Nephron (organoid): Measurements from ENCODE around the gene THBS3.
A peak's percentile ranks its signal among the peaks of the same experiment; 100 is the strongest.
"Not testable (repeated sequence)": the region's sequence is repeated elsewhere in the genome, so short reads cannot be mapped to it uniquely, and the experiment has no call there.

Experiments
- H3K27ac Mint-ChIP-seq, 3 experiments: 2 replicates each; pipeline ENCODE4 v1.8.0; 2020; ENCODE audit warnings: mixed read lengths in 3 of 3, mild to moderate bottlenecking in 2 of 3, moderate library complexity in 1 of 3
- H3K27me3 Mint-ChIP-seq: 2 replicates; pipeline ENCODE4 v1.8.0; 2021; ENCODE audit warnings: low read depth, mild to moderate bottlenecking, moderate library complexity, mixed read lengths
- H3K36me3 Mint-ChIP-seq: 2 replicates; pipeline ENCODE4 v1.8.0; 2020; ENCODE audit warnings: low read depth, mixed read lengths
- H3K4me1 Mint-ChIP-seq: 2 replicates; pipeline ENCODE4 v1.8.0; 2020; ENCODE audit warnings: mixed read lengths
- H3K4me3 Mint-ChIP-seq, 3 experiments: 2 replicates each; pipeline ENCODE4 v1.8.0; 2020; ENCODE audit warnings: mild to moderate bottlenecking in 3 of 3, mixed read lengths in 3 of 3, moderate library complexity in 2 of 3
- H3K9me3 Mint-ChIP-seq: 2 replicates; pipeline ENCODE4 v1.8.0; 2020; ENCODE audit warnings: mixed read lengths
- TF ChIP-seq, protein P1 (sequence below), 3 experiments: fragments of 200-600 bp; sonication (generic); IDR thresholded peaks; one replicate each; pipeline ENCODE4 v1.5.0; 2021; ENCODE audit warnings: antibody characterized with exemption in 3 of 3; ENCODE audit not compliant: unreplicated experiment in 3 of 3

Gene THBS3

DNA sequence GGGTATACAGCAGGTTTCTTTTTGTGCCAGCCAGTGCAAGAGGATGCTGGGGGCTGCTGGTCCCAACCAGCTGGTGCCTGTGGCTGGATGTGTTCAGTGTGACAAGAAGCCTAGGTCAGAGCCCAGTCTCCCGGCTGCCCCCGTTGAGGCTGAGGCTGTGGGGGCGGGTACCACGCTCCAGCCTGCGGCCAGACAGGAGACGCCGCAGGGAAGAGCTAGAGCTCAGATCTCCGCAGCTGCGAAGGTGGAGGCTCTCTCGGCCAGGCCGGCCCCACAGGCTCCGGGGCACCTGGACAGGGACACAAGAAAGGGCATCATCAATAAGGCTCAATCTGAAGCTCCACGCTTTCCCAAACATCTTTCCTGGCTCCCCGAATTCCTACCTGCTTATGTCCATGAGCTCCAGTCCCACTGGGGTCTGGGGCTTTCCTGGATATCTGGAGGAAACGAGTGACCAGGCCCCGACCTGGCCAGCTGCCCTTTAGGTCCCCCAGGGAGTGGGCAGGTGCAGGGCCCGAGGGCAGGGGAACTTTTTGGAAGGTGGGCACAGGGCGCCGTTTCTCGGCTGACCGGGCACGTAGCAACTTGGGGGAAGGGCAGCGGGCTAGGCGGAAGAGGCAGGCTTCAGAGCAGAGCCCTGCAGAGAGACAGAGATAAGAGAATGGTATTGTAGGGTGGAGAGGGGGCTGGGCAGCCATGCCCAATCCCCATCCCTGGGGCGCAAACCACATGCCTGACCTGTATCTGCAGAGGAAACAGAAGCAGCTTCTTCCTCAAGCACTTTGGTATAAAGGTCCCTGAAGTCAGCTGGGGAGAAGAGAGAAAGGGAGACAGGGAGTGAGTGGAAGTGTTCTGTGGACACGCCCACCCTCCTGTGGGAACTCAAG, 40.2 kb upstream of the THBS3 start:
- no peaks in the 10 kb centered on the region for H3K9me3 Mint-ChIP-seq
- peaks cover 16% of the 10 kb centered on the region for H3K36me3 Mint-ChIP-seq
- H3K4me1 Mint-ChIP-seq: peaks cover 16% of the 10 kb centered on the region
- TF ChIP-seq, protein P1, sequence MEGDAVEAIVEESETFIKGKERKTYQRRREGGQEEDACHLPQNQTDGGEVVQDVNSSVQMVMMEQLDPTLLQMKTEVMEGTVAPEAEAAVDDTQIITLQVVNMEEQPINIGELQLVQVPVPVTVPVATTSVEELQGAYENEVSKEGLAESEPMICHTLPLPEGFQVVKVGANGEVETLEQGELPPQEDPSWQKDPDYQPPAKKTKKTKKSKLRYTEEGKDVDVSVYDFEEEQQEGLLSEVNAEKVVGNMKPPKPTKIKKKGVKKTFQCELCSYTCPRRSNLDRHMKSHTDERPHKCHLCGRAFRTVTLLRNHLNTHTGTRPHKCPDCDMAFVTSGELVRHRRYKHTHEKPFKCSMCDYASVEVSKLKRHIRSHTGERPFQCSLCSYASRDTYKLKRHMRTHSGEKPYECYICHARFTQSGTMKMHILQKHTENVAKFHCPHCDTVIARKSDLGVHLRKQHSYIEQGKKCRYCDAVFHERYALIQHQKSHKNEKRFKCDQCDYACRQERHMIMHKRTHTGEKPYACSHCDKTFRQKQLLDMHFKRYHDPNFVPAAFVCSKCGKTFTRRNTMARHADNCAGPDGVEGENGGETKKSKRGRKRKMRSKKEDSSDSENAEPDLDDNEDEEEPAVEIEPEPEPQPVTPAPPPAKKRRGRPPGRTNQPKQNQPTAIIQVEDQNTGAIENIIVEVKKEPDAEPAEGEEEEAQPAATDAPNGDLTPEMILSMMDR (IDR thresholded peaks at IDR 0.05; ENCODE audit: unreplicated experiment in 3 of 3): no peak
- no peak overlapping the region for H3K4me3 Mint-ChIP-seq
- peaks cover 4% of the 10 kb centered on the region for H3K27me3 Mint-ChIP-seq
- H3K27ac Mint-ChIP-seq: no peak overlapping the region

DNA sequence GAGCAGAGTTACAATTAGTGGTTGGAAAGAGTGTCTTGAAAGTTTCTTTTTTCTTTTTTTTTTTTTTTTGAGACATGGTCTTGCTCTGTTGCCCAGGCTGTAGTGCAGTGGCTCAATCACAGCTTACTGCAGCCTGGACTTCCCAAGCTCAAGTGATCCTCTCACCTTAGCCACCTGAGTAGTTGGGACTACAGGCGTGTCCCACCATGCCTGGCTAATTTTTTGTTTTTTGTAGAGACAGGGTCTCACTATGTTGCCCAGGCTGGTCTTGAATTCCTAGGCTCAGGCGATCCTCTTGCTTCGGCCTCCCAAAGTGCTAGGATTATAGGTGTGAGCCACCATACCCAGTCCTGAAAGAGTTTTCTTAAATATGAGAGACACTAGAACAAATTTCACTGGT, 39.1 kb upstream of the THBS3 start:
- H3K36me3 Mint-ChIP-seq: peaks cover 16% of the 10 kb centered on the region
- not testable (repeated sequence) for H3K9me3 Mint-ChIP-seq, H3K27ac Mint-ChIP-seq, H3K27me3 Mint-ChIP-seq, H3K4me3 Mint-ChIP-seq
- H3K4me1 Mint-ChIP-seq: peaks cover 12% of the 10 kb centered on the region

DNA sequence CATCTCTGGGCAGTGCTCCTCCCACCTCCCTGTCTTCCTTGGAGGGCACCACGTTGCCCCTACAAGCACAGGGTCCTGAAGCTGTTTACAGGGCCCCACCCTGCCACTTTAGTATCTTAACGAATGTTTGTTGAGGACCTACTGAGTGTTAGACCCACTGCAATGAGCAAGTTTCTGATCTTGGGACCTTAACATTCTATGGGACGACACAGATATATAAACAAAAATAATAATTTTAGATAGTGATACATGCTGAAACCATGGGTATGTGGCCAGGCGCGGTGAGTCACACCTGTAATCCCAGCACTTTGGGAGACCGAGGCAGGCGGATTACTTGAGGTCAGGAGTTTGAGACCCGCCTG, 37.4 kb upstream of the THBS3 start:
- Mint-ChIP-seq H3K4me3 (peak overlapping the region; percentile 75 to 80 (median 79)), H3K27ac (peak overlapping the region; percentile 53 to 86 (median 81)), H3K4me1 (peaks cover 19% of the 10 kb centered on the region), H3K9me3 (no peaks in the 10 kb centered on the region), H3K27me3 (peaks cover 7% of the 10 kb centered on the region), H3K36me3 (peaks cover 16% of the 10 kb centered on the region)
- TF ChIP-seq, protein P1 (IDR thresholded peaks at IDR 0.05; ENCODE audit: unreplicated experiment in 3 of 3): no peak

DNA sequence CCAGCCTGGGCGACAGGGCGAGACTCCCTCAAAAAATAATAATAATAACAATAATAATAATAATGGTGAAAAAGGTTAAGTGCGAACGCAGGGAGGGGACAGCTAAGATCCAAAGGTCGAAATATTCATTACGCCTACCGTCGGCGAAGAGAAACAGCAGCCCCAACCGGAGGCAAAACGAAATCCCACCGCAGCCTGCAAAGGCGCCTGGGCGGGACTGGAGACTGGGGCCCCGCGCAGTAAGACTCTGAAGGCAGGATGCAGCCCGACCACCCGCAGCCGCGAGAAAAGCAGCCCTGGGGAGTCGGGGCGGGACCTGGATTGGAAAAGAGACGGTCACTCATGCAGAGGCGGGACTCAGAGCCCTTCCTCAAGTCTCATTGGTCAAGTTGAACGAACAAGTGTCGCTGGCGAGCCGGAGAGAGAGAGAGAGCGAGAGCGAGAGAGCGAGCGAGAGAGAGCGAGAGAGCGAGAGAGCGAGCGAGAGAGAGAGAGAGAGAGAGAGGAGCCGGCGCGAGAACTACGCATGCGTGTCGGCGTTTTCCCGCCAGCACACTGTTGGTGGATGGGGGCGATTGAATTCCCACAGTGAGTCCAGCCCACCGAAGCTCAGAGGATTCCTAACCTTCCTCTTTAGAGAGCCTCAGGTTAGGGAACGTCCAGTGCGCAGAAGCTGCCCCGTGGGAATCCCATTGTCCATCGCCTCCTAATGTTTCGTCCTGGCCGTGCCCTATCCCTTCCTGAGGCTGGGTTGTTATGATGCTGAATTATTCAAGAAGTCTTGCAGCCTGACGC, 36.9 kb upstream of the THBS3 start:
- H3K4me3 Mint-ChIP-seq: peak overlapping the region; percentile 75 to 80 (median 79)
- peaks cover 7% of the 10 kb centered on the region for H3K27me3 Mint-ChIP-seq
- peak overlapping the region; percentile 53 to 86 (median 81) for H3K27ac Mint-ChIP-seq
- H3K4me1 Mint-ChIP-seq: peaks cover 19% of the 10 kb centered on the region
- TF ChIP-seq, protein P1 (IDR thresholded peaks at IDR 0.05; ENCODE audit: unreplicated experiment in 3 of 3): peak; percentile 21 to 46 (median 36)
- peaks cover 16% of the 10 kb centered on the region for H3K36me3 Mint-ChIP-seq
- H3K9me3 Mint-ChIP-seq: no peaks in the 10 kb centered on the region

DNA sequence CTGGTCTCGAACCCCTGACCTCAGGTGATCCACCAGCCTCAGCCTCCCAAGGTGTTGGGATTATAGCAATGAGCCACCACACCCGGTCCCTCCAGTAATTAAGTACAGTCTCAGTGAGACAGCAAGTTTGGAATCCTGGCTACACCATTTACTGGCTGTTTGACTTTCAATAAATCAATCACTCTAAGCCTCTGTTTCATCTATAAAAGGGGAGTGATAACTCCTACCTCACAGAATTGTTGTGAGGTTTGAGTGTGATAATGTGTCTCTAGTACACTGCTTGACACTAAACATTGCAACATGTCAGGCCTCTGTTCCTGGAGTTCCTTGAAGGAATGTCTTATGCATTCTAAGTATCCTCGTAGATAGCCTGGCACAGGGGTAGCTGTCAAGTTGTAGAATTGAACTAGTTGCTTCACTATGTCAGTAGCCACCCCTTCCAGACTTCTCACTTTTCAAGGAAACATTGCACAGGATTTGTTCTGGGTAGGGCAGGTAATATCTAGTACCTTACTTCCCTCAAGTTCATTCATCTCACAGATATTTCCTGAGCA, 35.2 kb upstream of the THBS3 start:
- Mint-ChIP-seq H3K4me1 (peaks cover 19% of the 10 kb centered on the region), H3K27ac (peak overlapping the region; percentile 24 to 90 (median 82)), H3K4me3 (peak overlapping the region; percentile 75 to 80 (median 79)), H3K27me3 (peaks cover 7% of the 10 kb centered on the region), H3K9me3 (no peaks in the 10 kb centered on the region), H3K36me3 (peaks cover 16% of the 10 kb centered on the region)
- TF ChIP-seq, protein P1 (IDR thresholded peaks at IDR 0.05; ENCODE audit: unreplicated experiment in 3 of 3): no peak

DNA sequence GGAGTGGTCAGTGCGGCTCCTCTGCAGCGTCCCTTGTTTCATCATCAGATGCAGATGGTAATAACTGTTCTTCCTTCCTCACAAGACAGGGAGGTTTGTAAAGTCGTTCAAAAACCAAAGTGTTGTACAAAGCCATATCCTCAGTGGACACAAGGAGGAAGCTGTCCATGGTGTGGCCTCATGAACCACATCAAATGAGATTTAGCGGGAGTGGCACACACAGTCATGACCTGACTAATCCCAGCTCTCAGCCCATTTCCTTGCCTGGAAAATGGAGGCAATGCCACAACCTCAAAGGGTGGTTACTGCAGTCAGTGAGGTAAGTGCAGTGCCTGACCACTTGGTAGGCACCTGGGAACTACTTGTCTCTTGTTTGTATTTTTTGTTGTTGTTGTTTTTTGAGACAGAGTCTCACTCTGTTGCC, 34.2 kb upstream of the THBS3 start:
- H3K9me3 Mint-ChIP-seq: no peaks in the 10 kb centered on the region
- H3K36me3 Mint-ChIP-seq: peaks cover 13% of the 10 kb centered on the region
- H3K4me1 Mint-ChIP-seq: peaks cover 19% of the 10 kb centered on the region
- H3K27me3 Mint-ChIP-seq: peaks cover 7% of the 10 kb centered on the region
- H3K4me3 Mint-ChIP-seq: peak overlapping the region; percentile 24 to 80 (median 51)
- peak overlapping the region; percentile 88 to 92 (median 91) for H3K27ac Mint-ChIP-seq
- TF ChIP-seq, protein P1 (IDR thresholded peaks at IDR 0.05; ENCODE audit: unreplicated experiment in 3 of 3): no peak
